ENCODE results near the gene SH3BP5L.

SH3BP5L gene

DNA sequence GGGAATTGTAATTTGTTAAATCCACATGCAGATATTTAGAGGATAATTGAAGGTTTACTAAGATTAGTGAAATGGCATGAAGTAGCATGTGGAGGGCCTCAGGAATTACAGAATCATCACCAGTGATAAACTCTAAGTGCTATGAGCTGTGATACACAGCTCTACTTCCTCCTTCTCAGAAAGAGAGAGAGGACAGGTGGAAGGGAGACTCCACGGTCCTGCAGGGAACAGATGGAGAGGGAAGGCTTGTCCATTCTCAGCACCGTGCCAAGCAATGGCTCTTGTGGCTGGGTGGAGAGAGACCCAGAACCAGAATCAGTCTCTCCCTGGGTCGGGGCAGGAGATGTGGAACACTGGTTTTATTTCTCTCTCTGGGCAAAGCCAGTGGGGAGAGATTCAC, 42.3 kb downstream of the SH3BP5L start:
- no peak for DNase-seq (ENCODE audit: extremely low read depth in 1 of 2, low read depth in 1 of 2)

DNA sequence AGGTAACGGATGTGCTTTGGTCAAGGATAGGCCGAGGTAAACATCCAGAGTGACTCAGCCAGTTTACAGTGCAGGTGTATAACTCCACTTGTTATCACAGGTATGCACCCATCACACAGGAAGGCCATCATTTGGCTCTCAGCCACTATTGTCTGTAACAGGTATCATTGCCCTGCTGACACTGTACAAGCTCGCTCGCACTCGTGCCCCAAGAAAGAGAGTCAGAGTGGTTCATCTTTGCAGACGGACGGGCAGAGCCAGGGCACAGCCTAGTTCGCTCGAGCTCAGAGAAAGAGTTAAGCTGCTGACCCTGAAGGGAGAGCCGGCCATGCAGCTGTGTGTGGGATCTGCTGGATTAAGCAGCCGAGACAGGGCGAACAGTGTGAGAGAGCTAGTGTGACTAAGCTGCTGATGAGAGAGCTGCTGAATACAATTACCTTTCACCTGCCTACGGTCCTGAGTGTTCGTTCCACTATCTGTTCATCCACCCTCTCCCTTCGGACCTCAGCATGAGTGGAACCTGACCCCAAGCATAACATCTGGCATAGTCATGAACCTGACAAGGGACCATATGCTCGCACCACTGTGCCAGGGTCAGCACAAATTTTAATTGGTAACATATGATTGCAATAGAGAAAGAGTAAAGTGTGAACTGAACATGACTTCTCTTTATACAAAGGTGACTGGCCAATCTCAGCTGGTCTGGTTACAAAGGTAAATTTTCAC, 43.1 kb downstream of the SH3BP5L start:
- no peak for DNase-seq (ENCODE audit: extremely low read depth in 1 of 2, low read depth in 1 of 2)

- DNase-seq (ENCODE audit: extremely low read depth in 1 of 2, low read depth in 1 of 2) = no peak
Measured at GRCh38 chr1:248779350-248779749, 46.4 kb downstream of the SH3BP5L start.

GRCh38 chr1:248778906-248779305, 46.8 kb downstream of the SH3BP5L start:
- DNase-seq (ENCODE audit: extremely low read depth in 1 of 2, low read depth in 1 of 2) = no peak

- no peak for DNase-seq (ENCODE audit: extremely low read depth in 1 of 2, low read depth in 1 of 2)
Measured at GRCh38 chr1:248776991-248777390, 48.7 kb downstream of the SH3BP5L start.

DNA sequence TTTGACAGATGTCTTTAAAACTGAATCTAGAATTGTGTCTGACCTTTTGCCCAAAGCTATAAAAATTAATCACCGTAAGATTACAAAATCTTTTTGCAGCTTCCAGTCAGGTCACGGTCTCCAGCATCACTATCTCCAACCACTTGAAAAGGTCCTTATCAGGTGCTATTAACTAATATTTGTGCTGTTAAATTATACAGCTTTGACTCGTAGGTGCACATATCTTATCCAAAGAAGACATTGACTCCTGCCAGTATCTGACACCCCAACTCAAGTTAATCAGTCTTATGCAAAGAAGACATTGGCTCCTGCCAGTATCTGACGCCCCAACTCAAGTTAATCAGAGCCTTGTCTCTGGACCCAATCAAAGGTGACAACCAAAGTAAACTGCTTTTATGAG, 50.3 kb downstream of the SH3BP5L start:
- no peak for DNase-seq (ENCODE audit: extremely low read depth in 1 of 2, low read depth in 1 of 2)

All from activated CD8-positive, alpha-beta memory T cell treated with anti-CD3 and anti-CD28 coated beads for 1 hour (primary cell).